GM12891 (cell line): Measurements from ENCODE around the gene UBE2R2.
"Not testable (repeated sequence)": the region's sequence is repeated elsewhere in the genome, so short reads cannot be mapped to it uniquely, and the experiment has no call there.

Experiments
- POLR2A ChIP-seq: IDR thresholded peaks from 2 replicates; pipeline ENCODE4 v1.6.1; 2011; ENCODE audit warnings: low read depth, low read length, control low read depth
- POLR2AphosphoS5 ChIP-seq: IDR thresholded peaks from 2 replicates; pipeline ENCODE4 v1.6.1; 2011; ENCODE audit warnings: low read depth, low read length, control low read depth
- TAF1 ChIP-seq: IDR thresholded peaks from 2 replicates; pipeline ENCODE4 v1.6.1; 2011; ENCODE audit warnings: low read depth, low read length, control low read depth

DNA sequence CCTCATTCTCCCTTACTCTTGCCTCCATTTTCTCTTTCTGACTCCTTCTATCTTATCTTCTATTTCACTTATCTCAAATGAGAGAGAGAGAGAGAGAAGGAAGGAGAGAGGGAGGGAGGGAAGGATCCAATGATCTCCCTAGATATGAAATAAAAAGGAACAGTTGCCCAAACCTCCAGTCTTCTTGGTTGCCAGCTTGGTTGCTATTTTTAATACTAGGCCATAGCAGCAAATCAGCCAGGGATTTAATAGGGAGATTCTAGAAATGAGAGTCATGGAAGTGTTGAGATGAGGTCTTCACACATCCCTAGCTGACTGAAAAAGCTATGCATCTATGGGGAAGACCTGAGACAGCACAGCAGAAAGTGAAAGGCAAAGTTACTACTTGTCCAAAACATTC, 43.8 kb upstream of the UBE2R2 start:
- not testable (repeated sequence) for TF ChIP-seq POLR2A, POLR2AphosphoS5, TAF1
